B cell (primary cell): ENCODE data around the gene APOLD1.
A peak's percentile ranks its signal among the peaks of the same experiment; 100 is the strongest.

Experiments
- EZH2 ChIP-seq: IDR thresholded peaks from 2 replicates; pipeline ENCODE4 v1.6.1; 2012; ENCODE audit warnings: borderline replicate concordance, low read depth, mild to moderate bottlenecking, moderate library complexity, low read length; ENCODE audit not compliant: insufficient read depth, poor library complexity, severe bottlenecking
- TF ChIP-seq, protein P1 (sequence below): fragments of 200-600 bp; IDR thresholded peaks from one replicate; pipeline ENCODE4 v1.8.0; 2022; ENCODE audit warnings: antibody characterized with exemption, mild to moderate bottlenecking

DNA sequence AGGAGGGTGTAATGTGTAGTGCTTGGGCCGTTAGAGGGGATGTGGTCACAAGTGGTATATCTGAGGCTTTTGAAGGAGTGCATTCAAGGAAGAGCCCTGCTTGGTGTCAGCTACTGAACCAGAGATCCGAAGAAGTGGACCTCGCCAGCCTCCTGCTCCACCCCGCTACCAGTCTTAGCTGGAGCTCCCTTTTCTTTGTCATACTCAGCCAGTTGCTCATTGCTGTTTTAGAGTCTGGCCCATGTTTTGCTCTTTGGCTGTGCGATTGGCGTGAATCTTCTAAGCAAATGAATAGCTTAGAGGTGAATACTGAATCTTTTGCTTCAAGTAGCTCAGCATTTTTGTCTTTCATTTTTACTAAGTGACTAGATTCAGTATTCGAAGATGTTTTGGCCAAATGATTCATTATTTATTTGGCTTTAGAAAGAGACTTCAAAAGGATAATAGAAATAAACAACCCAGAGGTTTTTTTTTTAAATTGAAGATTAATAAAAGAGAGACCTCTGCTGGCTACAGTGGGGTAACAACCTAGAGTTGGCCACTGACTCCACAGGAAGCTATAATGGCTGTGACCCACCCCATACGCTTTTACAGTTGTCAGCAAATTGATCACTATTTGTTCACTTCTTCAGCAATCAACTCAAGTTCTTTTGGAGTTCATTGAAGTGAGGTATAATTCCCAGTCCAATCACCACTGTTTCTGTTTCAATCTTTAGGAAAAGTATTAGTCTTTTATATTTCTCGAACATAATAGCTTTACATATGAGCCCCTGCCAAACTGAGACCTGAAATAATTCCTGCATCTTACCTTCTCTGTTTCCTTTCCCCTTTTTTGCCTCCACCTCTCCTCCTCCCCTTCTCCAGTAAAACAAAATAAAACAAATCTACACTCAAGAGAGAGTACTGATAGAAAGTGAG, 48.4 kb upstream of the APOLD1 start:
- TF ChIP-seq, protein P1, sequence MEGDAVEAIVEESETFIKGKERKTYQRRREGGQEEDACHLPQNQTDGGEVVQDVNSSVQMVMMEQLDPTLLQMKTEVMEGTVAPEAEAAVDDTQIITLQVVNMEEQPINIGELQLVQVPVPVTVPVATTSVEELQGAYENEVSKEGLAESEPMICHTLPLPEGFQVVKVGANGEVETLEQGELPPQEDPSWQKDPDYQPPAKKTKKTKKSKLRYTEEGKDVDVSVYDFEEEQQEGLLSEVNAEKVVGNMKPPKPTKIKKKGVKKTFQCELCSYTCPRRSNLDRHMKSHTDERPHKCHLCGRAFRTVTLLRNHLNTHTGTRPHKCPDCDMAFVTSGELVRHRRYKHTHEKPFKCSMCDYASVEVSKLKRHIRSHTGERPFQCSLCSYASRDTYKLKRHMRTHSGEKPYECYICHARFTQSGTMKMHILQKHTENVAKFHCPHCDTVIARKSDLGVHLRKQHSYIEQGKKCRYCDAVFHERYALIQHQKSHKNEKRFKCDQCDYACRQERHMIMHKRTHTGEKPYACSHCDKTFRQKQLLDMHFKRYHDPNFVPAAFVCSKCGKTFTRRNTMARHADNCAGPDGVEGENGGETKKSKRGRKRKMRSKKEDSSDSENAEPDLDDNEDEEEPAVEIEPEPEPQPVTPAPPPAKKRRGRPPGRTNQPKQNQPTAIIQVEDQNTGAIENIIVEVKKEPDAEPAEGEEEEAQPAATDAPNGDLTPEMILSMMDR = peak; percentile 81
- TF ChIP-seq EZH2 = no peak
